ENCODE measurements around the gene SNTB2.

Gene SNTB2

GRCh38 chr16:69321080-69321479 is 134.1 kb downstream of the SNTB2 start:
- Histone ChIP-seq H3K36me3 (ENCODE audit: insufficient read depth, low read length) (peaks cover 89% of the 10 kb centered on the region), H3K4me1 (ENCODE audit: insufficient read depth, low read length) (no peaks in the 10 kb centered on the region), H3K9me3 (ENCODE audit: low read length) (no peaks in the 10 kb centered on the region), H2AFZ (ENCODE audit: low read depth, low read length) (no peak overlapping the region), H3K27me3 (ENCODE audit: insufficient read depth, low read length) (no peaks in the 10 kb centered on the region), H3K4me3 (ENCODE audit: low read length) (no peak overlapping the region)

GRCh38 chr16:69322343-69322742 is 135.4 kb downstream of the SNTB2 start:
- H3K36me3 ChIP-seq (ENCODE audit: insufficient read depth, low read length), result peaks cover 90% of the 10 kb centered on the region
- H2AFZ ChIP-seq (ENCODE audit: low read depth, low read length), result no peak overlapping the region

GRCh38 chr16:69323415-69323814 is 136.5 kb downstream of the SNTB2 start:
- no peak overlapping the region for H3K4me3 ChIP-seq (ENCODE audit: low read length)
- no peak overlapping the region for H2AFZ ChIP-seq (ENCODE audit: low read depth, low read length)
- peaks cover 3% of the 10 kb centered on the region for H3K4me1 ChIP-seq (ENCODE audit: insufficient read depth, low read length)
- peaks cover 91% of the 10 kb centered on the region for H3K36me3 ChIP-seq (ENCODE audit: insufficient read depth, low read length)
- no peaks in the 10 kb centered on the region for H3K9me3 ChIP-seq (ENCODE audit: low read length)
- H3K27me3 ChIP-seq (ENCODE audit: insufficient read depth, low read length), result no peaks in the 10 kb centered on the region

More at GRCh38 chr16:69322343-69322742, 135.4 kb downstream of the SNTB2 start:
- H3K27me3 ChIP-seq (ENCODE audit: insufficient read depth, low read length), result no peaks in the 10 kb centered on the region
- H3K4me3 ChIP-seq (ENCODE audit: low read length), result no peak overlapping the region
- no peaks in the 10 kb centered on the region for H3K4me1 ChIP-seq (ENCODE audit: insufficient read depth, low read length)
- H3K9me3 ChIP-seq (ENCODE audit: low read length), result no peaks in the 10 kb centered on the region

GRCh38 chr16:69324013-69324531 is 137.1 kb downstream of the SNTB2 start:
- Histone ChIP-seq H3K36me3 (ENCODE audit: insufficient read depth, low read length) (peaks cover 91% of the 10 kb centered on the region), H2AFZ (ENCODE audit: low read depth, low read length) (no peak overlapping the region), H3K4me3 (ENCODE audit: low read length) (no peak overlapping the region), H3K9me3 (ENCODE audit: low read length) (no peaks in the 10 kb centered on the region), H3K4me1 (ENCODE audit: insufficient read depth, low read length) (peaks cover 10% of the 10 kb centered on the region), H3K27me3 (ENCODE audit: insufficient read depth, low read length) (no peaks in the 10 kb centered on the region)

- no peaks in the 10 kb centered on the region for H3K27me3 ChIP-seq (ENCODE audit: insufficient read depth, low read length)
Observed at GRCh38 chr16:69324585-69325253, 137.8 kb downstream of the SNTB2 start.

GRCh38 chr16:69325784-69326171 is 138.8 kb downstream of the SNTB2 start:
- Histone ChIP-seq H3K36me3 (ENCODE audit: insufficient read depth, low read length) (peaks cover 80% of the 10 kb centered on the region), H3K27me3 (ENCODE audit: insufficient read depth, low read length) (no peaks in the 10 kb centered on the region), H2AFZ (ENCODE audit: low read depth, low read length) (no peak overlapping the region), H3K9me3 (ENCODE audit: low read length) (no peaks in the 10 kb centered on the region), H3K4me3 (ENCODE audit: low read length) (no peak overlapping the region), H3K4me1 (ENCODE audit: insufficient read depth, low read length) (peaks cover 18% of the 10 kb centered on the region)

More at GRCh38 chr16:69324585-69325253, 137.8 kb downstream of the SNTB2 start:
- no peak overlapping the region for H2AFZ ChIP-seq (ENCODE audit: low read depth, low read length)
- no peaks in the 10 kb centered on the region for H3K9me3 ChIP-seq (ENCODE audit: low read length)
- H3K4me1 ChIP-seq (ENCODE audit: insufficient read depth, low read length), result peaks cover 16% of the 10 kb centered on the region
- no peak overlapping the region for H3K4me3 ChIP-seq (ENCODE audit: low read length)
- H3K36me3 ChIP-seq (ENCODE audit: insufficient read depth, low read length), result peaks cover 90% of the 10 kb centered on the region

GRCh38 chr16:69326172-69326873 is 139.4 kb downstream of the SNTB2 start:
- H3K4me3 ChIP-seq (ENCODE audit: low read length), result no peak overlapping the region
- H3K4me1 ChIP-seq (ENCODE audit: insufficient read depth, low read length), result peaks cover 20% of the 10 kb centered on the region
- H3K9me3 ChIP-seq (ENCODE audit: low read length), result no peaks in the 10 kb centered on the region
- no peak overlapping the region for H2AFZ ChIP-seq (ENCODE audit: low read depth, low read length)
- peaks cover 75% of the 10 kb centered on the region for H3K36me3 ChIP-seq (ENCODE audit: insufficient read depth, low read length)
- no peaks in the 10 kb centered on the region for H3K27me3 ChIP-seq (ENCODE audit: insufficient read depth, low read length)

GRCh38 chr16:69327585-69328310 is 140.8 kb downstream of the SNTB2 start:
- Histone ChIP-seq H3K27me3 (ENCODE audit: insufficient read depth, low read length) (no peaks in the 10 kb centered on the region), H3K36me3 (ENCODE audit: insufficient read depth, low read length) (peaks cover 68% of the 10 kb centered on the region), H3K4me1 (ENCODE audit: insufficient read depth, low read length) (peaks cover 20% of the 10 kb centered on the region), H3K9me3 (ENCODE audit: low read length) (no peaks in the 10 kb centered on the region), H2AFZ (ENCODE audit: low read depth, low read length) (no peak overlapping the region), H3K4me3 (ENCODE audit: low read length) (no peak overlapping the region)

- peak overlapping the region; percentile 76 for H3K4me3 ChIP-seq (ENCODE audit: low read length)
- H2AFZ ChIP-seq (ENCODE audit: low read depth, low read length), result no peak overlapping the region
- H3K4me1 ChIP-seq (ENCODE audit: insufficient read depth, low read length), result peaks cover 20% of the 10 kb centered on the region
- H3K9me3 ChIP-seq (ENCODE audit: low read length), result no peaks in the 10 kb centered on the region
- peaks cover 69% of the 10 kb centered on the region for H3K36me3 ChIP-seq (ENCODE audit: insufficient read depth, low read length)
- H3K27me3 ChIP-seq (ENCODE audit: insufficient read depth, low read length), result no peaks in the 10 kb centered on the region
Observed at GRCh38 chr16:69328854-69329316, 141.9 kb downstream of the SNTB2 start.

GRCh38 chr16:69329369-69330285 is 142.7 kb downstream of the SNTB2 start:
- peak overlapping the region; percentile 76 for H3K4me3 ChIP-seq (ENCODE audit: low read length)
- peaks cover 70% of the 10 kb centered on the region for H3K36me3 ChIP-seq (ENCODE audit: insufficient read depth, low read length)
- peak overlapping the region; percentile 51 for H2AFZ ChIP-seq (ENCODE audit: low read depth, low read length)
- peaks cover 20% of the 10 kb centered on the region for H3K4me1 ChIP-seq (ENCODE audit: insufficient read depth, low read length)
- H3K27me3 ChIP-seq (ENCODE audit: insufficient read depth, low read length), result no peaks in the 10 kb centered on the region
- no peaks in the 10 kb centered on the region for H3K9me3 ChIP-seq (ENCODE audit: low read length)

GRCh38 chr16:69330286-69331109 is 143.5 kb downstream of the SNTB2 start, which contains the start of gene PDF:
PDF (minus strand) TSS chr16:69330588; CDS start chr16:69330570, 18 bp downstream.
- no peaks in the 10 kb centered on the region for H3K27me3 ChIP-seq (ENCODE audit: insufficient read depth, low read length)
- peaks cover 20% of the 10 kb centered on the region for H3K4me1 ChIP-seq (ENCODE audit: insufficient read depth, low read length)
- peak within 1 kb of the TSS; percentile 76 for H3K4me3 ChIP-seq (ENCODE audit: low read length)
- H2AFZ ChIP-seq (ENCODE audit: low read depth, low read length), result peak within 1 kb of the TSS; percentile 51
- peaks cover 71% of the 10 kb centered on the region for H3K36me3 ChIP-seq (ENCODE audit: insufficient read depth, low read length)
- no peaks in the 10 kb centered on the region for H3K9me3 ChIP-seq (ENCODE audit: low read length)

Data from neuron (in vitro differentiated cells).